Measurements from ENCODE around the gene IL1R2. TPM values are rescaled to one million over a fixed set of nuclear protein-coding genes. Genes with fewer than 3 reads are reported as not detected.

Gene IL1R2
- polyA plus RNA-seq, 1 experiment = not detected

DNA sequence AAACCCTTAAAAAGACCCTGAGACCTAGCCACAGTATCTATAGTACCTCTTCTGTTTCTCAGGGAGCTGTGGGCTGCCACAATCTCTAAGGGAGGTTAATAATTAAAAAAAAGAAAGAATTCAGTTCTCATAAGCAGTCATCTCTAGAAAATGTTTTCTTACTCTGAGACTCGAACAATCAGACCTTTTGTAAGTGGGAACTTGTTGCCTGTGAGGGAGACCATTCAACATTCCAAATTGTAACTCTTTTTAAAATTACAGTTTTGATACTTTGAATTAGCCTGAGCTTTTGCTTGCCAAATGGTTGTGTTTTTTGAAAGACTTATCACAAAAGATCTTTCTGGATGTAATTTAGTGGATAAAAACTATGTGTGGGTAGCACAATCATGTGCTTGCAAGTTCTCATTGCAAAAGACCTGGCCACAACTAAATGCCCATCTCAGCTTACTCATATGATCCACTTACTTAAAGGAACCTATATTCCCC is 33.3 kb downstream of the IL1R2 start:
- Histone ChIP-seq H3K27me3 (ENCODE audit: control insufficient read depth, insufficient read depth, low read length) (no peaks in the 10 kb centered on the region), H3K4me3 (ENCODE audit: low read depth, low read length) (no peak overlapping the region), H3K36me3 (ENCODE audit: control insufficient read depth, insufficient read depth, low read length) (no peaks in the 10 kb centered on the region)
- POLR2A ChIA-PET = no interaction called here
- TF ChIP-seq, protein P1, sequence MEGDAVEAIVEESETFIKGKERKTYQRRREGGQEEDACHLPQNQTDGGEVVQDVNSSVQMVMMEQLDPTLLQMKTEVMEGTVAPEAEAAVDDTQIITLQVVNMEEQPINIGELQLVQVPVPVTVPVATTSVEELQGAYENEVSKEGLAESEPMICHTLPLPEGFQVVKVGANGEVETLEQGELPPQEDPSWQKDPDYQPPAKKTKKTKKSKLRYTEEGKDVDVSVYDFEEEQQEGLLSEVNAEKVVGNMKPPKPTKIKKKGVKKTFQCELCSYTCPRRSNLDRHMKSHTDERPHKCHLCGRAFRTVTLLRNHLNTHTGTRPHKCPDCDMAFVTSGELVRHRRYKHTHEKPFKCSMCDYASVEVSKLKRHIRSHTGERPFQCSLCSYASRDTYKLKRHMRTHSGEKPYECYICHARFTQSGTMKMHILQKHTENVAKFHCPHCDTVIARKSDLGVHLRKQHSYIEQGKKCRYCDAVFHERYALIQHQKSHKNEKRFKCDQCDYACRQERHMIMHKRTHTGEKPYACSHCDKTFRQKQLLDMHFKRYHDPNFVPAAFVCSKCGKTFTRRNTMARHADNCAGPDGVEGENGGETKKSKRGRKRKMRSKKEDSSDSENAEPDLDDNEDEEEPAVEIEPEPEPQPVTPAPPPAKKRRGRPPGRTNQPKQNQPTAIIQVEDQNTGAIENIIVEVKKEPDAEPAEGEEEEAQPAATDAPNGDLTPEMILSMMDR (IDR thresholded peaks at IDR 0.05; ENCODE audit: insufficient read depth, low read depth, low read length) = no peak
- CTCF ChIA-PET = interaction anchor here (0.9 to 3.4 kb wide), 8 partner anchors 9 to 216 kb away, joined by 3 to 12 read pairs (median 6); no protein-coding TSS in a partner anchor
- no peak for DNase-seq (ENCODE audit: low read depth)

DNA sequence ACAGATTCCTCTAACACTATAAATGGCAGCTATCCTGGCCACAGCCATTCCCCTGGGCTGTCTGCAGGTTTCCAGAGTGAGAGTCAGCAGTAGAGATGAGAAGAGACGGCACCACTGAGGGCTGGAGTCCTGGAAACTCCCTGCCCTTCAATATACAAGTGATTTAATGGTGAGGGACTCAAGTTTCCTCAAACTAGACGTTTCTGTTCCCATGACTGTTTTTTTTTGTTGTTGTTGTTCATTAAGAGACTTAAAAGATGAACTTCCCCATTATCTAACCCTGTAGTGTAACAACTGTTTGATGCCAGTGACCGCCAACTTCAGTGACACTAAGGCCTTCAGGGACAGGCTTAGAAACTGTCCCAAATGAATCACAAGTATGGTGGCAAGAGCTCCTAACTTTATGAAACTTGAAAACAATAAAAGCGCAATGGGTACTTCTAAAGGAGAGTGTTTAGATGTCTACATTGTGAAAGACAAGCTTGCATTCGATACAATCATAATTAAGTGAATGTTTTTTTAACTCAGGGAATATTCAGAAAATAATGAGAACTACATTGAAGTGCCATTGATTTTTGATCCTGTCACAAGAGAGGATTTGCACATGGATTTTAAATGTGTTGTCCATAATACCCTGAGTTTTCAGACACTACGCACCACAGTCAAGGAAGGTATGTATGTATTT is 34.0 kb downstream of the IL1R2 start:
- TF ChIP-seq, protein P1 (IDR thresholded peaks at IDR 0.05; ENCODE audit: insufficient read depth, low read depth, low read length) = no peak
- no peaks in the 10 kb centered on the region for H3K27me3 ChIP-seq (ENCODE audit: control insufficient read depth, insufficient read depth, low read length)
- ChIA-PET POLR2A (no interaction called here), CTCF (interaction anchor here (0.9 to 3.4 kb wide), 10 partner anchors 8 to 215 kb away, joined by 3 to 12 read pairs (median 6); no protein-coding TSS in a partner anchor)
- no peak overlapping the region for H3K4me3 ChIP-seq (ENCODE audit: low read depth, low read length)
- no peak for DNase-seq (ENCODE audit: low read depth)
- H3K36me3 ChIP-seq (ENCODE audit: control insufficient read depth, insufficient read depth, low read length) = no peaks in the 10 kb centered on the region

DNA sequence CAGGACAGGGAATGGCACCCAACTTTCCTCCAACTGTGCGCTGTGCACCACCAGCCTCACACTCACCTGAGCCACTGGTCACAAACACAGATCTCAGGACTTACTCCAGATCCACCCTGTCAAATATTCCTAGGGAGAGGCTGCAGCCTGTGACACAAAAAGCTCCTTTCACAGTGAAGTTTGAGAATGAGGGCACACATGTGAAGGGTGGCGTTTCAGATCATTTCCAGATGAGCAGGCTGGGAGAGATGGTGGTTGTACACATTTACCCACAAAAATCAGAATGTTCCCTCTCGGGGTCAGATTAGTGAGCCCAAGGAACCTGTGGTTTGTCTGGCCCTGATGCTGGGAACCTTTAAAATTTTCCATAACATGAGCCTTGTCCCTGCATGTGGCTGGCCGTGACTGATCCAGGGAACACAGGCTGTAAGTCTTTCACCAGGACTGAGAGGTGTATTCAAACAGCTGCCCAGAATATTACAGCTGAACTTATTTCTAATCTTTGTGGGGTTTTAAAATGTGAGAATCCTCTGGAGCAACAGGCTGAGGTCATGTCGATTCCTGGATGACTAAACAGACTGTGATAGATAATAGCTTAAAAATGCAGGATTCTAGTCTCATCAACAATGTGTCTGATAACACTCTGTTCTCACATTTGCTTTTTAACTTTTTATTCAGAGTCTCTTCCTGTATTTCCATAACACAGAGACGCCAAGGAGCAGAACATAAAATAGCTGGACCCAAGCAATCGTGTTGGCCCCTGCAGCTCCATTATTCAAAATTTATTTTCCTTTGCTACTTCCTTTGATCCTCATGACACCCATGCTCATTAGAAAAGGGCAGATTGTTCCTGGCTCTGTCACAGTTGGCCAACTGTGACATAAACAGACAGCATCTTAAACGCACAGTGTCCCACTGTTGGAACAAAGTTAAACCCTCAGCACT is 35.5 kb downstream of the IL1R2 start:
- TF ChIP-seq, protein P1 (IDR thresholded peaks at IDR 0.05; ENCODE audit: insufficient read depth, low read depth, low read length) = no peak
- Histone ChIP-seq H3K27me3 (ENCODE audit: control insufficient read depth, insufficient read depth, low read length) (no peaks in the 10 kb centered on the region), H3K36me3 (ENCODE audit: control insufficient read depth, insufficient read depth, low read length) (no peaks in the 10 kb centered on the region), H3K4me3 (ENCODE audit: low read depth, low read length) (no peak overlapping the region)
- ChIA-PET POLR2A (interaction anchor here (0.6 to 1.5 kb wide), 3 partner anchors 12 to 114 kb away, joined by 4 to 6 read pairs (median 5); no protein-coding TSS in a partner anchor), CTCF (interaction anchor here (0.8 to 3.4 kb wide), 7 partner anchors 10 to 214 kb away, joined by 3 to 12 read pairs (median 5); no protein-coding TSS in a partner anchor)
- no peak for DNase-seq (ENCODE audit: low read depth)

DNA sequence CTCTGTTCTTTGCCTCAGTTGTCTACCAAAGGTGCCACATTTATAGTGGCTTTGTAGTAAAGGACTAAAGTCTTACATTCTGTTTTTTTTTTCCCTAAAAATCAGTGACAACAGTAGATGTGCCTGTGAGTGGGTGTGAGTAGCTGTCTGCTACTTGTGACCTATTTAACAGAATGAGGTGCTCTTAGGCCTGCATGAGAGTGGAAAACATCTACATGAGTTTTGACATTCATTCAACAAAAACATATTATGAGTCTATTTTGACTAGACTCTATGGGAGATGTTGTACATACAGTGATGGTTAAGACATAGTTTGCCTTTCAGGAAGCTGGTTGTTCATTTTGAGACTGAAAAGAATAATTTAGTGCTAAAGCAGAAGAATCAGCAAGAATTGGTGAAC is 36.7 kb downstream of the IL1R2 start:
- no peak for DNase-seq (ENCODE audit: low read depth)
- POLR2A ChIA-PET = no interaction called here
- TF ChIP-seq, protein P1 (IDR thresholded peaks at IDR 0.05; ENCODE audit: insufficient read depth, low read depth, low read length) = no peak
- Histone ChIP-seq H3K27me3 (ENCODE audit: control insufficient read depth, insufficient read depth, low read length) (no peaks in the 10 kb centered on the region), H3K36me3 (ENCODE audit: control insufficient read depth, insufficient read depth, low read length) (no peaks in the 10 kb centered on the region), H3K4me3 (ENCODE audit: low read depth, low read length) (no peak overlapping the region)
- CTCF ChIA-PET = interaction anchor here (1.8 to 3.4 kb wide), 2 partner anchors 9 to 131 kb away, joined by 5 to 12 read pairs; no protein-coding TSS in a partner anchor

DNA sequence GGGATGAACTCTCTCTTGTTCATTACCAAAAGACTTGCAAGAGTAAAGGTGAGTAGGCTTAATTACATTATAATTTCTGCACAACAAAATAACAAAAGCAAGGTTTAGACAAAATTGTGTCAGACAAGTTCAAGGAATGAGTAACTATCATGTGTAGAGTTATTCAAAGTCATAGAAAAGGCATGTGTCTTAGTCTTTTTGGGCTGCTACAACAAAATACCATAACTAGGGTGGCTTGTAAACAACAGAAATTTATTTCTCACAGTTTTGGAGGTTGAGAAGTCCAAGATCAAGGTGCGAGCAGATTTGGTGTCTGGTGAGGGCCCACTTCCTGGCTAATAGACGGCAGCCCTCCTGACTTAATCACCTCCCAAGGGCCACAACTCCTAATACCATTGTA is 37.6 kb downstream of the IL1R2 start:
- CTCF ChIA-PET = interaction anchor here (1.5 kb wide), 1 partner anchor 9 kb away, joined by 4 read pairs; no protein-coding TSS in a partner anchor
- TF ChIP-seq, protein P1 (IDR thresholded peaks at IDR 0.05; ENCODE audit: insufficient read depth, low read depth, low read length) = no peak
- POLR2A ChIA-PET = no interaction called here
- H3K36me3 ChIP-seq (ENCODE audit: control insufficient read depth, insufficient read depth, low read length) = no peaks in the 10 kb centered on the region
- no peak for DNase-seq (ENCODE audit: low read depth)
- no peaks in the 10 kb centered on the region for H3K27me3 ChIP-seq (ENCODE audit: control insufficient read depth, insufficient read depth, low read length)
- no peak overlapping the region for H3K4me3 ChIP-seq (ENCODE audit: low read depth, low read length)
